Cardiac fibroblast (primary cell): ENCODE results near the gene TSPAN7.

Experiments
- DNase-seq, 2 donors: peaks; one replicate each; pipeline versions ENCODE4 v3.0.0 to v3.0.0-alpha.2; 2010; ENCODE audit warnings: low read depth in 2 of 2
- H3K4me3 ChIP-seq, 2 donors: replicated peaks in 1 of 2; 1 replicate in 1 of 2; 2 replicates in 1 of 2; pipeline ENCODE4 v1.5.1; 2011; ENCODE audit warnings: low read depth in 2 of 2, low read length in 2 of 2, mild to moderate bottlenecking in 2 of 2, moderate library complexity in 1 of 2
- CTCF ChIP-seq: IDR thresholded peaks from one replicate; pipeline ENCODE4 v1.5.1; 2011; ENCODE audit warnings: low read depth, mild to moderate bottlenecking, low read length, inconsistent platforms

The TSPAN7 gene

GRCh38 chrX:38668771-38669170 lies 107.4 kb downstream of the TSPAN7 start:
- no peak overlapping the region for H3K4me3 ChIP-seq
- DNase-seq, result no peak
- TF ChIP-seq CTCF, result no peak

GRCh38 chrX:38669428-38669827 lies 108.1 kb downstream of the TSPAN7 start:
- no peak for DNase-seq
- no peak overlapping the region for H3K4me3 ChIP-seq
- no peak for TF ChIP-seq CTCF

GRCh38 chrX:38672646-38673045 lies 111.3 kb downstream of the TSPAN7 start:
- no peak for TF ChIP-seq CTCF
- H3K4me3 ChIP-seq, result no peak overlapping the region
- DNase-seq, result no peak

GRCh38 chrX:38675856-38676255 lies 114.5 kb downstream of the TSPAN7 start:
- no peak overlapping the region for H3K4me3 ChIP-seq
- TF ChIP-seq CTCF, result no peak
- DNase-seq, result no peak

- DNase-seq, result no peak
- TF ChIP-seq CTCF, result no peak
- no peak overlapping the region for H3K4me3 ChIP-seq
These were observed 116.8 kb downstream of the TSPAN7 start for GRCh38 chrX:38678183-38678582.

- DNase-seq, result no peak
- H3K4me3 ChIP-seq, result no peak overlapping the region
- no peak for TF ChIP-seq CTCF
These were observed 117.5 kb downstream of the TSPAN7 start for GRCh38 chrX:38678821-38679220.

- TF ChIP-seq CTCF, result no peak
- no peak for DNase-seq
- H3K4me3 ChIP-seq, result no peak overlapping the region
These were observed 118.4 kb downstream of the TSPAN7 start for GRCh38 chrX:38679695-38680094.
